A549 (cell line): ENCODE measurements around the gene HIPK1. TPM values are rescaled to one million over a fixed set of nuclear protein-coding genes. Genes with fewer than 3 reads are reported as not detected.

ENCODE experiments used
- ATAC-seq, 2 experiments: fragments of 200-7000 bp in 1 of 2; fragments of >200 bp in 1 of 2; cut with Nextera tagmentation in 1 of 2; cut with Tn5 transposase in 1 of 2; 3 replicates each; pipeline versions ENCODE4 v1.8.0 to v1.9.1; 2018 to 2020; ENCODE audit warnings: mild to moderate bottlenecking in 1 of 2, moderate library complexity in 1 of 2
- CTCF ChIA-PET: fragments of 300-600 bp; sonication (Branson Sonifier 250); formaldehyde crosslinking; extraction: SDS; loops from one replicate; lab custom pipeline; 2021; ENCODE audit warnings: antibody characterized with exemption, inconsistent platforms; lab: Yijun Ruan, JAX
- POLR2A ChIA-PET: fragments of 350-600 bp; formaldehyde crosslinking; extraction: SDS; loops from one replicate; lab custom pipeline; 2021; ENCODE audit warnings: antibody characterized with exemption, inconsistent platforms; lab: Yijun Ruan, JAX
- DNase-seq, 2 experiments: peaks; one replicate each; pipeline versions ENCODE4 v3.0.0 to v3.0.0-alpha.2; 2011 to 2016; ENCODE audit warnings: low read depth in 1 of 2, low spot score in 1 of 2
- FAIRE-seq: peaks from 2 replicates; lab custom pipeline; 2011; peaks lifted over from hg19 to GRCh38; lab: Jason Lieb, UNC
- H3K27ac ChIP-seq, 2 experiments: fragments of >200 bp; sonication (Bioruptor Twin); formaldehyde crosslinking; 3 replicates each; pipeline ENCODE4 v1.5.1; 2016 to 2017
- H3K4me1 ChIP-seq: fragments of >200 bp; sonication (Bioruptor Twin); formaldehyde crosslinking; 3 replicates; pipeline ENCODE4 v1.6.1; 2016
- H3K4me2 ChIP-seq: fragments of >200 bp; sonication (Bioruptor Twin); formaldehyde crosslinking; 3 replicates; pipeline ENCODE4 v1.6.1; 2016
- H3K4me3 ChIP-seq: fragments of >200 bp; sonication (Bioruptor Twin); formaldehyde crosslinking; 3 replicates; pipeline ENCODE4 v1.5.1; 2016
- H3K9me3 ChIP-seq: fragments of >200 bp; sonication (Bioruptor Twin); formaldehyde crosslinking; 3 replicates; pipeline ENCODE4 v1.6.1; 2016
- BCL3 ChIP-seq: fragments of >200 bp; sonication (Bioruptor Twin); formaldehyde crosslinking; IDR thresholded peaks from 3 replicates; pipeline ENCODE4 v1.6.1; 2016
- CEBPB ChIP-seq, 2 experiments: fragments of >200 bp in 1 of 2; sonication (Bioruptor Twin) in 1 of 2; formaldehyde crosslinking in 1 of 2; IDR thresholded peaks; 2 replicates each; pipeline ENCODE4 v1.6.1; 2012 to 2016
- CHD2 ChIP-seq: fragments of 150-350 bp; IDR thresholded peaks from 2 replicates; pipeline ENCODE4 v1.6.1; 2014; ENCODE audit warnings: low read length; ENCODE audit not compliant: partially characterized antibody
- CTCF ChIP-seq: fragments of >200 bp; sonication (Bioruptor Twin); formaldehyde crosslinking; IDR thresholded peaks from 3 replicates; pipeline ENCODE4 v1.5.1; 2016
- EHF ChIP-seq: fragments of 250-450 bp; sonication (Bioruptor Pico); IDR thresholded peaks from 2 replicates; pipeline ENCODE4 v1.5.0; 2020; ENCODE audit warnings: mild to moderate bottlenecking
- EP300 ChIP-seq, 2 experiments: fragments of >200 bp; sonication (Bioruptor Twin); formaldehyde crosslinking; IDR thresholded peaks; 2 replicates in 1 of 2; 3 replicates in 1 of 2; pipeline ENCODE4 v1.6.1; 2016 to 2017
- ESRRA ChIP-seq: fragments of 150-350 bp; IDR thresholded peaks from 2 replicates; pipeline ENCODE4 v1.6.1; 2014; ENCODE audit warnings: mild to moderate bottlenecking, low read length, borderline replicate concordance
- FOSB ChIP-seq: fragments of 250-450 bp; sonication (Bioruptor Pico); IDR thresholded peaks from 2 replicates; pipeline ENCODE4 v1.5.0; 2020; ENCODE audit warnings: mild to moderate bottlenecking, moderate library complexity
- HDAC2 ChIP-seq: fragments of 200-600 bp; sonication (generic); IDR thresholded peaks from 2 replicates; pipeline ENCODE4 v1.6.1; 2016
- HOXB13 ChIP-seq: fragments of 250-450 bp; sonication (Bioruptor Pico); IDR thresholded peaks from 2 replicates; pipeline ENCODE4 v1.5.0; 2020; ENCODE audit warnings: low read depth, mild to moderate bottlenecking, moderate library complexity
- KDM1A ChIP-seq: fragments of 200-600 bp; sonication (generic); IDR thresholded peaks from 2 replicates; pipeline ENCODE4 v1.6.1; 2016; ENCODE audit warnings: low read depth, mild to moderate bottlenecking
- NPAS2 ChIP-seq: fragments of 250-450 bp; sonication (Bioruptor Pico); IDR thresholded peaks from 2 replicates; pipeline ENCODE4 v1.8.0; 2022; ENCODE audit warnings: mild to moderate bottlenecking, moderate library complexity, borderline replicate concordance
- REST ChIP-seq: fragments of 200-600 bp; sonication (generic); IDR thresholded peaks from 2 replicates; pipeline ENCODE4 v1.6.1; 2016; ENCODE audit warnings: antibody characterized with exemption, mild to moderate bottlenecking, moderate library complexity
- RNF2 ChIP-seq: fragments of 200-600 bp; sonication (generic); IDR thresholded peaks from 2 replicates; pipeline ENCODE4 v1.6.1; 2016; ENCODE audit warnings: low read depth, mild to moderate bottlenecking, antibody characterized with exemption, moderate library complexity, borderline replicate concordance
- USF2 ChIP-seq: fragments of 450-650 bp; IDR thresholded peaks from 2 replicates; pipeline ENCODE4 v1.6.1; 2014; ENCODE audit warnings: antibody characterized with exemption
- WGBS: methylation state at CpG from one replicate; pipeline ENCODE4 v1.1.6; 2017; ENCODE audit errors: missing lambda C conversion rate; 5-methylcytosine and 5-hydroxymethylcytosine counted together
- polyA plus RNA-seq, 4 experiments: library from polyadenylated mRNA; depleted of rRNA in 3 of 4; stranded (reverse); fragments of >200 nt; fragmentation: RNase III in 1 of 4; extraction: RNeasy Plus Mini Kit Qiagen cat#74134 plus additional on column Dnase treatment in 1 of 4; gene quantifications; 2 replicates in 3 of 4; 3 replicates in 1 of 4; pipeline ENCODE4 v1.2.3, GENCODE V29; 2011 to 2017

Gene HIPK1
- polyA plus RNA-seq, 2 of the 4 experiments (the other 2 are of a cell fraction) = 11.3 to 27.4 TPM

- 93% methylated on average over 11 of the region's 11 CpGs for WGBS
- H3K4me3 ChIP-seq = no peak overlapping the region
- peaks cover 16% of the 10 kb centered on the region for H3K4me1 ChIP-seq
- no peak for TF ChIP-seq BCL3
- no peak for TF ChIP-seq EHF (CRISPR knock-in tag)
- no peak for TF ChIP-seq RNF2
- no peak for TF ChIP-seq CEBPB (IDR thresholded peaks at IDR 0.05)
- TF ChIP-seq HOXB13 (CRISPR knock-in tag) = no peak
- DNase-seq = no peak
- ChIA-PET CTCF (no interaction called here), POLR2A (no interaction called here)
- H3K4me2 ChIP-seq = no peak overlapping the region
- no peaks in the 10 kb centered on the region for H3K9me3 ChIP-seq
- no peak overlapping the region for H3K27ac ChIP-seq
- no peak for FAIRE-seq
- ATAC-seq = no peak
Observed at GRCh38 chr1:113891631-113892220, 37.4 kb upstream of the HIPK1 start.

- WGBS = 81% methylated on average over 3 of the region's 3 CpGs
- Histone ChIP-seq H3K27ac (no peak overlapping the region), H3K9me3 (no peaks in the 10 kb centered on the region), H3K4me3 (no peak overlapping the region), H3K4me1 (peaks cover under 1% of the 10 kb centered on the region; the same call in 1 of the 3 replicates), H3K4me2 (no peak overlapping the region)
- ChIA-PET CTCF (interaction anchor here (0.7 to 1.5 kb wide), 2 partner anchors 14 to 79 kb away, joined by 3 to 4 read pairs; no protein-coding TSS in a partner anchor), POLR2A (no interaction called here)
- no peak for DNase-seq
- TF ChIP-seq USF2 = no peak
- no peak for TF ChIP-seq FOSB
- no peak for TF ChIP-seq KDM1A
- TF ChIP-seq ESRRA = no peak
- no peak for TF ChIP-seq REST
- TF ChIP-seq EP300 (IDR thresholded peaks at IDR 0.05) = no peak
- TF ChIP-seq NPAS2 = no peak
- no peak for FAIRE-seq
- ATAC-seq = no peak
Observed at GRCh38 chr1:113893267-113893666, 35.9 kb upstream of the HIPK1 start.

GRCh38 chr1:113895098-113895497 is 34.0 kb upstream of the HIPK1 start:
- Histone ChIP-seq H3K4me3 (no peak overlapping the region), H3K4me1 (no peaks in the 10 kb centered on the region), H3K27ac (no peak overlapping the region), H3K4me2 (no peak overlapping the region), H3K9me3 (no peaks in the 10 kb centered on the region)
- TF ChIP-seq CTCF (no peak), CHD2 (no peak), HDAC2 (no peak)
- ChIA-PET CTCF (no interaction called here), POLR2A (no interaction called here)
- FAIRE-seq (no peak), DNase-seq (no peak), ATAC-seq (no peak)
- 90% methylated on average over 6 of the region's 6 CpGs for WGBS
